ENCODE results near the gene CCDC86.
"Not testable (repeated sequence)": the region's sequence is repeated elsewhere in the genome, so short reads cannot be mapped to it uniquely, and the experiment has no call there.

Gene CCDC86, protein sequence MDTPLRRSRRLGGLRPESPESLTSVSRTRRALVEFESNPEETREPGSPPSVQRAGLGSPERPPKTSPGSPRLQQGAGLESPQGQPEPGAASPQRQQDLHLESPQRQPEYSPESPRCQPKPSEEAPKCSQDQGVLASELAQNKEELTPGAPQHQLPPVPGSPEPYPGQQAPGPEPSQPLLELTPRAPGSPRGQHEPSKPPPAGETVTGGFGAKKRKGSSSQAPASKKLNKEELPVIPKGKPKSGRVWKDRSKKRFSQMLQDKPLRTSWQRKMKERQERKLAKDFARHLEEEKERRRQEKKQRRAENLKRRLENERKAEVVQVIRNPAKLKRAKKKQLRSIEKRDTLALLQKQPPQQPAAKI

DNA sequence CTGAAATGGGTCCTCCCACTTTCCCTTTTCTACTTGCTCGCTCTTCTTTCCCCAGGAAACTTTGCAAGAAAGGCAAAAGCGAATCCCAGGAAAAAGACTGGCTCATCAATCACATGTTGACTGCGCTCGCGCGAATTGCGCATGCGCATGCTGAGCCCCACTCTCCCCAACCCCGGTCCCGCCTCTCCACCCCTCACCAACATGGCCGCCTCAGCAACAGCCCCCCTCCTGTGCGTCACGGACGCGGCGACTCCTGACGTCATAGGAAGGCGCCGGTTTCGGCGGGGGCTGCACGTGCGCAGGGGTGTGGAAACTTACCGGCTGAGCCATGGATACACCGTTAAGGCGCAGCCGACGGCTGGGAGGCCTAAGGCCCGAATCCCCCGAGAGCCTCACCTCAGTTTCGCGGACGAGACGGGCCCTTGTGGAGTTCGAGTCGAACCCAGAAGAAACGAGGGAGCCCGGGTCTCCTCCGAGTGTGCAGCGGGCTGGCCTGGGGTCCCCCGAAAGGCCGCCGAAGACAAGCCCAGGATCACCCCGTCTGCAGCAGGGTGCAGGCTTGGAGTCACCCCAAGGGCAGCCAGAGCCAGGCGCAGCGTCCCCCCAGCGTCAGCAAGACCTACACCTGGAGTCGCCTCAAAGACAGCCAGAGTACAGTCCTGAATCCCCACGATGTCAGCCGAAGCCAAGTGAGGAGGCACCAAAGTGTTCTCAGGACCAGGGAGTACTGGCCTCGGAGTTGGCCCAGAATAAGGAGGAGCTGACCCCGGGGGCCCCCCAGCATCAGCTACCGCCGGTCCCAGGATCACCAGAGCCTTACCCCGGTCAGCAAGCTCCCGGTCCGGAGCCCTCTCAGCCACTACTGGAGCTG is at the start of gene CCDC86:
CCDC86 (plus strand) TSS at position 317 of the 871 bp plus-strand sequence; CDS start at position 329, 12 bp downstream.
- peak; percentile 90 for DNase-seq

DNA sequence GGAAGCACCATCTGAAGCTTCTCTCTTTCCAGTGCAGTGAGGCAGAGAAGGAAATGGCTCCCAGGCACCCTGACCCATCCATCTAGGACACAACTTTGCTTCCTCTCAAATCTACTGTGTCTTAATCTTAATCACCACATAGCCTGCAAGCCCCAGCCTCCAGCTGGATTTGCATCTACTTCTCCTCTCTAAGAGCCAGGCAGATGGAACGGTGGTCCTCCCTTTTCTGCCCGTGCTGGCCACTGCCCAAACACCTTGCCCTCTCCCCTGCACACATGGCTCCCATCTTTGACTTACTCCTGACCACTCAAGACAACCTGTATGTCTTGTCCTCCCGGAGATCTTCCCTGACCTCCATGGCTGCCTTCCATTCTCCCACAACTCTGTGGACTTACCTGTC is 49.4 kb upstream of the CCDC86 start:
- no peak for DNase-seq

DNA sequence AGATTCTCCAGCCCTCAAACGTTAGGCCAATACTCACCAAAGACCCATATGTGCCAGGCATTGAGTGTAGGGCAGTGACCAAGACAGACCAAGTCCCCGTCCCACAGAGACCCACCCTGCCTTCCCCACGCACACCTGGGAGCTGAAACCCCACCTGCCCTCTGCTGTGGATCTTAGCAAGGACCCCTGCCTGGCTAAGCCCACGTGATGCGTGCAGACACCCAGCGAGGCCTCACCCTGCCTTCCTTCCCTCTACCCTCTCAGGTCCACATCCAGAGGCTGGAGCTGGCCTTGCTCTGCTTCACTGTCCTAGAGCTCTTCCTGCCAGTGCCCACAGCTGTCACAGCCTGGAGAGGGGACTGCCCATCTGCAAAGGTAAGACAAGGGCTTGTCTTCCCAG is 46.6 kb upstream of the CCDC86 start:
- DNase-seq: no peak

DNA sequence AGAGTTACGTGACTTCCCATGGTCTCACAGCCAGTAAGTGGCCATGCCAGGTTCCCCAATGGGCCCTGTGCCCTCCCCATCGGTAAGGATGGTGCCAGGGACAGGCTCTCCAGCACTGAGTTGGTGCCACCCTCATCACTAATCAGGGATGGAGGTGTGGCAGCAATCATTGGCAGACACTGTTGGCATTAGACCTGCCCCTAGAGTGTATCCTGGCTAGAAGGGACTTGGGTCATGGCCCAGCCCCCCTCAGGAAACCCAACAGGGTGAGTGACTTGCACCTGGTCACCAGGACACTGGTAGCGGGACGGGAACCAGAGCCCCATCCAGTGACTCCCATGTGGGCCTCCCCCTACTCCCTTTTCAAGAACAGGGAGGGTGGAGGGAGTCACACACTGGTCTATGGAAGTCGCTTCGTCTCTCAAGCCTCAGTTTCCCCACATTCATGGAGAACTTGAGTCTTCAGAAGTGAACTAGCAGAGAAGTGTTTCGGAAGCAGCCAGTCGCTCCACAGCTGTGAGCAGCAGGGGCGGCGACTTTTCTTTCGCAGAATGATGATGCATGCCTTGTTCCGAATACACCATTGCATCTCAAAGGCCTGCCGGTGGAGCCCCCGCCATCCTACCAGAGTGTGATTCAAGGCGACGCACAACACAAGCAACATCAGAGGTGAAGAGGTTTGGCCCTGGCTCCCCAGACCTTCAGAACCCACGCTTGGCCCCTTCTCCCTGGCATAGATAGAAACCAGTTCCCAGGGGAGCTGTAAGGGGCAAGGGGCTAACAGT is 43.9 kb upstream of the CCDC86 start:
- DNase-seq: no peak

DNA sequence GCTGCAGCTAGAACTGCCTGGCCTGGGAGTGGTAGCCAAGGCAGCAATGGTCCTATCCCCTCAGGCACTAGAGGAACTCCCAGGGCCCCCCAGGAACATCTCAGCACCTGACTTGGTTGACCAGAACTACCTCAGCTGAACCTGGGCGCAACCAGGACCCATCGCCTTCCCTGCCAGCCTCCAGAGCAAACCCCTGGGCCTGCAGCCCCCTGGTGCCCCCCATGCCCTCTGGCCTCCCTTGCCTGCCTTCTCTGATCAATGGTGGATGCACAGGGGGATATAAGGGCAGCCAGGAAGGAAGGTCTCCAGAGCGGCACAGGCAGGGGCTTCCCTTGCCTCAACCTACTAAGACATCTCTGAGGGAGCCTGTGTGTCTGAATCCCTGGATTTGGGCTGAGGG is 43.3 kb upstream of the CCDC86 start:
- no peak for DNase-seq

DNA sequence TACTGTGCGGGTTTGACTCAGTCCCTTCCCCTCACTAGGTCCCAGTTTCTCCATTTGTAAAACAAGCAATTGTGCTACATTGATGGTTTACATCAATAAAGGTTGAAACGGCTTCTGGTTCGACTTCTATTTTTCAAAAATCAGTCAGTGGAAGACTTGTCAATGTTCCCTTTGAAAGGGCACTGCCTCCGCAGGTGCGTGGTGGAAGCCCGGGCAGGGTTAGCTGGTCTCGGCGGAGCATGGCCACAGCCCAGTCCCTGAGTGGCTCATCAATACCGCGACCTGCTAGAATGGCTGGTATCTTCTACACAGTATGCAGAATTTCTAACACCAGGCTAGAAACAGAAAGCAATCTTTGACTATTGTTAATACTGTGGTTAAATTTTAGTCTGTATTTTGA is 40.7 kb upstream of the CCDC86 start:
- no peak for DNase-seq

DNA sequence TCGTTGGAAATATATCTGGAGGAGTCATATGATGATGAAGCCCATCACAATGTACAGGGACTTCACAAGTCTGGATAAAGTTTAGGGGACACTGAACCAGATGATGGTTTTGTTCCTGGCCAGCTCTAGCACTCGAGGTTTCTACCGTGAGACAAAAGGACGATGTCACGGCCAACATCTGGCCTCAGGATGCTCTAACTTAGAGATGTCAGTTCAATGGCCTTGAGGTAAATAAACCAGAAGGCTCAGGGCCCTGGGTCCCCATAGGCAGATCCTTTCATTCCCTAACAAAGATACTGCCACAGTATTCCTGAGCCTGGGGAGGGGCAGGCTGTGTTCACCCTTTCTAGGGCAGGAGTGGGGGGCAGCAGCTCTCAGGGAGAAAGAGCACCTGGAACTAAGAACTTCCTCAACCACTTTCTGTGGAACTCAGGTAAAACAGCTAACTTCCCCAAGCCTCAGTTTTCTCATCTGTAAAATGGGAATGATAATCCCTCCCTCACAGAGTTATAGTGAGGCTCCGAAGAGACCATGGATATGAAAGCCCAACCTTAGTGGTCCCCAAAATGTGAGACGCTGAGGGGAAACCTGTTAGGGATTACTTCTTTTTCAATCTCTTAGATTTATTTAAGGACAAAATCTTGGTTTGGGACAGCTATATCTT is 38.5 kb upstream of the CCDC86 start:
- DNase-seq: no peak

DNA sequence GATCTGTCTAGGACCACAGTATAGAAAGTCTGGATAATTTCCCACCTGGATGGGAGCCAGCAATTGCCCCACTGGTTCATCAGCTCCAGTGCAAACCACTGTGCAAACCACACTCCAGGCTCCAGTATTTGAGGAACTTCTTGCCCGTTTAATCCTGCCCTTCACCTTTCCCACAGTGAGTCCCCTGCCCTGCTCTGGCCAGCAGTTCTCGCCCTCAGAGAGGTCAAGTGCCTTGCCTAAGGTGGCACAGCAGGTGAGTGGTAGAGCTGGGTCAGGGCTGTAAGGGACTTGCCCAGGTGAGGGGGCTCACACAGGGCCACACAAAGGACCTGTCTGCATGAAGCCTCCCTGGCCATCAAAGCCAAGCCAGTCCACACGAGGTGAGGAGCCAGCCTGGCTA is 32.7 kb upstream of the CCDC86 start:
- DNase-seq: no peak

DNA sequence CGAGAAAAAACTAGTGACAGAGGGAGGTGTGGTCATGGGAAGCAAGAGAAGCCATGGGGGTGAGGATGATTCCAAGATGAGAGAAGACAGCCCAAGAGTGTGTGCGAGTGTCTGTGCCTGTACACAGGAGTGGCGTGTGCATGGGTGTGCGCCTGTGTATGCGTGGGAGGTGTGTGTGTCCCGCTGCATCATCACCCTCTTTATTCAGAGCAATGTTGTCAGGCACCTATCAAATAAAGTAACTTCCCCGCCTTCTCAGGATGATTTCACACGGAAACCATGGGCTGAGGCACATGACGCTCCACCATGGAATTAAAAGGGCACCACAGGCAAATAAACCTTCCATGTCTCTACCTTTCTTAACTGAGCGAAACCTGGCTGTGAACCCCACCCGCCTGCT is 32.2 kb upstream of the CCDC86 start:
- DNase-seq: no peak

DNA sequence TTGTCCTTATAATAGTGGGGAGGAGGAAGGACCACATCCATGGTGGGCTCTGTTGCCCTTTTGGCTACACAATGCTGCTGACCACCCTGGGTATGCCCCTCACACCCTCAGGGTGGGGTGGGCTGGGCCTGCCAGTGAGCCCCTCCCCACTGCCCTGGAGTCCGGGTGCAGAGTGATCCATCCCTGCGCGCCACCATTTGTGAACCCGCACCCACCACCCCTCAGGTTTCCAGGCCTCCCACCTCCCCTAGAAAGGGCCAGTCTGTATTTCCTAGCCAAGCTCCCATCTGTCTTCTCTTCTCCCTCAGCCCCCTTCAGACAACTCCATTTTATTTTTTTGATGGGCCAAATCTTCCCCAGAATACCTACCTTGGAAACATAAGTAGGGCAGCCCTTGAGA is 31.8 kb upstream of the CCDC86 start:
- no peak for DNase-seq

DNA sequence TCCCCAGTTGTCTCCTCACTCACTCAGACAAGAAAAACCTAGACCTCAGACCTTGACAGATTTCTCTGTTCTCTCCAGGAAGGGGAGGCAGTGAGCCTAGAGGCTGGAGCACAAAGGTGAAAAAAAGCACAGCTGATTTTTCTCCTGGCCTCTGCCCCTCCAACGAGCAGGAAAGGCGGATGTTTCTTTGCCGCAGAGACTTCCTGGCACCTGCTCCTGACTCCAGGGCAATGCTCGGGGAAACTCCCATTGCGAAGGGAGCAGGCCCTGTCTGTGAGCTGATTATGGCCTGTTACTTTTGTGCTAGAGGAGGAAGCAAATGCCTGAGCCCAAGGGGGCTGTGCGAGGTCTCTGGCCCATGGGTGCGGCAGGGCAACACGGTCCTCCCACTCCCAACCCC is 31.3 kb upstream of the CCDC86 start:
- no peak for DNase-seq

DNA sequence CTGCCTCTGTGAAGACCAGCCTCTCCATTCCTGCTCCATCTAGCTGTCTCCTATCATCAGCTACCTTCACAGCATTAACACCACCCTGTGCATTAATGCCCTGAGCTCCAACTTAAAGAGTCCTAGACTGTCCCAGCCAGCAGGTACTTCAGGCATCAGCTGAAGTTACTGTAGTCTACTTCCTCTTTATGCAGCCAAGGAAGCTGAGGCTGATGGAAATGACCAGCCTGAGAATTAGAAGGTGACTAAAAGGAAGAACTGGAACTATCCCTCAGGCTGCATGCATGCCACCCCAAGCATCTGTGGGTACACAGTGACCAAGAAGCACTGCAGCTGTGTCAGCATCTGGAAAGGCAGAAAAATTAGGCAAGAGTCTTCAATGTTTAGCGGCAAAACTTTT is 28.6 kb upstream of the CCDC86 start:
- DNase-seq: no peak

DNA sequence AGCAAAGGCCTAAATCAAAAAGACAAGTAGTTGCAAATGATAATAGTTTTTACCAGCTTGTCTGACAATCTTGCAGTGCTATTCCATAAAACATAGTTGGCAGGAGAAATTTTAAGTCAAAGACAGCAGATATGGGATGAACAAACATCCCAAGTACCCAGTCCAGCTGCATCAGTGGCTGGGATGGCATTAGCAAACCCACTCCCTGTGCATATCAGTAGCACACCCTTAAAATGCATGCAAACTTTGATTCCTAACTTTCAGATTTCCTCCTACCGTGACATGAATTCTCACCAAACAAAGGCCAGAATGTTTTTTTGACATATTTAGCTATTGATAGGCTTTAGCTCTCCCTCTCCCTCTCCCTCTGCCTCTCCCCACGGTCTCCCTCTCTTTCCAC is 27.8 kb upstream of the CCDC86 start:
- no peak for DNase-seq

DNA sequence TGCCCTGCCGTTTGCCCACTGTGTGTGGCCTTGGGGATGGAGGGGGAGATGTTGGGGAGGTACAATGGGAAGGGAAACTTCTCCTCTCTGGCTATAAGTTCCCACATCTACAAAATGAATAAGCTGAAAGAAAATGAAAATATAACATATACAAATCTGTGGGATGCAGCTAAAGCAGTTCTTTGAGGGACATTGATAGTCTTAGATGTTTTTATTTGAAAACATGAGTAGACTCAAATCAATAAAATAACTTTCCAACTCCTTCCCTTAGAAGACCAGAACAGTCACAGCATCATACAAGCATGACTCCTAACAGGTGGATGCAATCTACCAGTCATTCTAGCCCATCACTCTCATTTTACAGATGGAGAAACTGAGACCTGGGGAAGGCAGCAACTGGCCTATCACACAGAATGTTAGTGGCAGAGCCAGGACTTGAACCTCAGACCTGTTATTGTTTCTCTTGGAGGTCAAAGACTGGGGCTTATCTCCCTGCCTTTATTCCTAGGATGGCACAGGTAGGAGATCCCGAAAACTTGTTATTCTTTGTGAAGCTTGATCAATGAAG is 25.2 kb upstream of the CCDC86 start:
- no peak for DNase-seq

DNA sequence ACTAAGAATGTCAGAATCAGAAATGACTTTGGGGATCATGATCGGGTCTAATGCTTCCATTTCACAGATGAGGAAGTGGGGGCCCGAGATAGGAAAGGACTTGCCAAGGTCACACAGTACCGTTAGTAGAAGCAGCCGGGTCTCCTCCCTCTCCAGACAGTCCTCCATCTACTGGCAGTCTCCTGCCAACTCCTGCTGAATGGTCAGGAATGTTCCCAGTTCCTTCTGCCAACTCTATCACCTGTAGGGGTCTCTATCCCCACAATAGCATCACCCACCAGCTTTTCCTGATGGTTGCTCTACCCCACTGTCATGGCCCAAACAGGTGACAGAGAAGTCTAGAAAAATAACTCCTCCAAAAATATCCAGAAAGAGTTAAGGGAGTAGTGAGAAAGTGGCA is 23.9 kb upstream of the CCDC86 start:
- no peak for DNase-seq

DNA sequence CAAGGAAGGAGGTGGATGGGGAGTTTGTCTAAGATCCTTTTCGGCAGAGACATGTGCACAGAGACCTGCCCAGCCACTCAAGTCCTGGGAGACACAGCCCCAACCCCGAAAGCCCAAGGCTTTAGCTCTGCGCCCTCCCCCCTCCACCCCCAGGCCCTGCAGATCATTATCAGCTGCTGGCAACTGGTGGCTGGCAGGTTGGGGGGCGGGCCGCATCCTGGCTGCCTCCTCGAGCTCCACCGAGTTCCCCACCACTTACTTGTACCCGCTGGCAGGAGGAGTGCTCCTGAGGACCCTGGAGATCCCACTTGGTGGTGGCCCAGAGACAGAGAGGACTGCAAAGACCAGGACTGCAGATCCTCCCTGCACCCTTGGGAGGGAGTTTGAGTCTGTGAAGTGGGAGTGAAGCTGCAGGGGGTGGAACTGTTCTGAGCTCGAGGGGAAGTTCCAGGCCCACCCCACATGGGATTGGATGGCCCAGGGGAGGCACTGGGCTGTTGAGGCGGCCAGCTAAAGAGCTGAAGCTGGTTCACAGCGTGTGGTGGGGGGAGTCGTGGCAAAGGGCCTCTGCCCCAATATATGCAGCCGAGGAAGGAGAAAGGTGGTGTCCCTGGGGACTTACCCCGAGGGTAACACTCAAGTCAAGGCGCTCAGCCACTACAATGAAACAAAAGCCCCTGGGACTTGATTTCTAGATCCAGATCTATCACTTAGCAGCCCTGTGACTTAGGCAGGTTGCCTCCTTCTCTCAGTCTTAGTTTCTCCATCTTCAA is 19.9 kb upstream of the CCDC86 start:
- no peak for DNase-seq

DNA sequence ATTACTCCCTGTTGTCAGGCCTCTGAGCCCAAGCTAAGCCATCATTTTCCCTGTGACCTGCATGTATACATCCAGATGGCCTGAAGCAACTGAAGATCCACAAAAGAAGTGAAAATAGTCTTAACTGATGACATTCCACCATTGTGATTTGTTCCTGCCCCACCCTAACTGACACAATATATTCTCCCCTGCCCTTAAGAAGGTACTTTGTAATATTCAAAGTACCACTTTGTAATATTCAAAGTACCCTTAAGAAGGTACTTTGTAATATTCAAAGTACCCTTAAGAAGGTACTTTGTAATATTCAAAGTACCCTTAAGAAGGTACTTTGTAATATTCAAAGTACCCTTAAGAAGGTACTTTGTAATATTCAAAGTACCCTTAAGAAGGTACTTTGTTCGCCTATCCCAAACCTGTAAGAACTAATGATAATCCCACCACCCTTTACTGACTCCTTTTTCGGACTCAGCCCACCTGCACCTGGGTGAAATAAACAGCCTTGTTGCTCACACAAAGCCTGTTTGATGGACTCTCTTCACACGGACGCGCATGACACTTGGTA is 18.1 kb upstream of the CCDC86 start:
- not testable (repeated sequence) for DNase-seq

DNA sequence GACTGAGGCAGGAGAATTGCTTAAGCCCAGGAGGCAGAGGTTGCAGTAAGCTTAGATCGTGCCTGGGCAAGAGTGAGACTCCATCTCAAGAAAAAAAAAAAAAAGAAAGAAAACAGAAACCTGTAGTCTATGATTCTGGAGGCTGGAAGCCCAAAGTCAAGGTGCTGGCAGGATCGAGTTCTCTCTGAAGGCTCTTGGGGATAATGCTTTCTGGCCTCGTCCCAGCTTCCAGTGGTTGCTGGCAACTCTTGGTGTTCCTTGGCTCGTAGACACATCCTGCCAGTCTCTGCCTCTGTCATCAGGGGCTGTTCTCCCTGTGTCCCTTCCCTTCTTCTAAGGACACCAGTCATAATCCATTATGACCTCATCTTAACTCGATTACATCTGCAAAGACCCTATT is 16.8 kb upstream of the CCDC86 start:
- no peak for DNase-seq

DNA sequence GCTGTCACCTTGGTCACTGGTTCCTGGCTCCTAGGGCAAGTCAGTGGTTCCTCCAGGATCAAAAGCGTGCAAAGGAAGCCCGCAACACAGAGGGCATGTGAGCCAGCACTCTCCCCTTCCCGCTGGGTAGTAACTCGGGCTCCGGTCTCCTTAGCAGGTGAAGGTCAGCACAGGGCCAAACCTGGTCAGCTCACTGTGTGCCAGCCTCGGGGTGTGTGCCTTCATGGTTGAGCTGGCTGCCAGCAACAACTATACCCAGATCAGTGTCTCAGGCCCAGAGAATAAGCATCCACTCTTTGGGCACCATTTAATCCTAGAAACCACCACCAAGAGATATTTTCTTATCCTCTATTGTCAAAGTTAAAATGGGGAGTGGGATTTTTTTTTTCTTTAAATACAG is 16.1 kb upstream of the CCDC86 start:
- no peak for DNase-seq

DNA sequence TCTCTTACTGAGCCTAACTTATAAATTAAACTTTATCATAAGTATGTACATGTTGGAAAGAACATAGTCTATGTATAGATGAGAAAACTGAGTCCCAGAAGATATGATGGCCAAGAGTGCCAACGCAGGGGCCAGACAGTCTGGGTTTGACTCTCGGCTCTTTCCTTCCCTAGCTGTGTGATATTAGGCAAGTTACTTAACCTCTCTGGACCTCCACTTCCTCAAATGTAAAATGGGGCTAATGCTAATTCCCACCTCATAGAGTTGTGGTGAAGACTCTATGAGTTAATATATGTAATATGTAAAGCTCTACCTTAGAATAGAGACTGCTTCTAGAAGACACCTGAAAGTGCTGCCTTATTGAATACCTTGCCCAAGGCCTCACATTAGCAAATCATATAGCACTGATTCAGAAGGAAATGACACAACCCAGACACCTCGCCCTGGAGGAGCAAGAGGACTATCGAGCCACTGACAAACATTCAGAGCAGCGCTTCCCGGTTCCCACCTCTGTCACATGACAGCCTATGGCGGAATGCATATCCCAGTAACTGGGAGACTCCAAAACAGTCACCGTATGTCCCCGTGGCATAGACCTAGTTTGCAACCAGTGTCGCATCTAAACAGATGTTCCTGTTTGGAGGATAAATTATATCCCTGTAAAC is 11.3 kb upstream of the CCDC86 start:
- DNase-seq: no peak

DNA sequence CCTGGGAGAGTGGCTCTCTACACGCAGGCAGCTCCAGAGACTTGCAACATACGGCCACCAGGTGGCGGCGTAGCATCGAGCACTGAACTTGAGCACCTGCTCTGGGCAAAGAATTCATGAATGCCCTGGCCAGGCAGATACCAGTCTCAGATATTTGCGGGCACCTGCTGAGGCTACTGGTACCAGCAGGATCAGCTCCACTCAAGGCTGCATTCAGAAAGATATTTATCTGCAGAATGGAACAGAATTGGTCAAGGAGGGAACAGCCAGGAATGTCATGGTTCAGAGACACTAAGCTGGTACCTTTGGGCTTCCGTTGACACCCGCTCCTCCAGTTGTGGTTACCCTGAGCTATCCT is 10.8 kb upstream of the CCDC86 start:
- peak; percentile 75 for DNase-seq
